Heart left ventricle (tissue), 13 donors: Measurements from ENCODE around the gene SLC25A6.

Experiments
- CTCF ChIP-seq, 12 donors: fragments of 200-600 bp; sonication (generic) in 4 of 12; IDR thresholded peaks; one replicate each; pipeline versions ENCODE4 v1.5.0 to v1.8.0; 2018 to 2022; ENCODE audit warnings: antibody characterized with exemption in 12 of 12, mild to moderate bottlenecking in 5 of 12
- POLR2A ChIP-seq, 2 donors: fragments of 450-650 bp; IDR thresholded peaks; one replicate each; pipeline ENCODE4 v1.6.1; 2017; ENCODE audit warnings: antibody characterized with exemption in 2 of 2, mild to moderate bottlenecking in 2 of 2, moderate library complexity in 2 of 2
- donor health status: ischemic (EF 13 %, LVEDD 7.1; RV severe dilation, severe dysfunction).
- donor health status: DM: no; HTN: yes; CAD: no.
- donor health status: DM: no; HTN: no; CAD: no.
- donor health status: ischemic (EF 25% LVEDD 6.9; RV normal size, moderate dysfunction).
- donor health status: ischemic (EF 25% LVEDD 5.7; RV mildly dilated, moderate dysfunction).
- donor health status: ischemic (EF 35%, LVEDD 5.7; RV mildly dilated, moderate dysfunction).
- donor health status: nonischemic (EF 11% LVEDD 7.7; RV severe dilation, severe dysfunction).
- donor health status: DM: yes; HTN: yes; CAD: no.
- donor health status: PGD.
- donor health status: ischemic (EF 29% LVEDD 5.4; RV normal size, mild dysfunction).
- donor health status: nonischemic (EF 23%, LVEDD 6.1; RV moderate dilation, normal function).

- no peak for TF ChIP-seq CTCF (IDR thresholded peaks at IDR 0.05)
- TF ChIP-seq POLR2A (IDR thresholded peaks at IDR 0.05), result no peak
Observed at GRCh38 chrX:1423215-1423614, 31.3 kb upstream of the SLC25A6 start.
